Measurements from ENCODE around the gene FRMPD4. TPM values are rescaled to one million over a fixed set of nuclear protein-coding genes. Genes with fewer than 3 reads are reported as not detected.

Gene FRMPD4
- total RNA-seq, 1 donor from 2014 or later: 1.2 TPM

GRCh38 chrX:12263211-12263610, 124.9 kb downstream of the FRMPD4 start:
- intact Hi-C loops (cut with DNase I): no loop called here
- ATAC-seq: no peak

GRCh38 chrX:12269484-12269883, 131.2 kb downstream of the FRMPD4 start:
- intact Hi-C loops (cut with DNase I): no loop called here
- no peak for ATAC-seq
- DNase-seq (ENCODE audit: missing footprints): no peak

More at GRCh38 chrX:12263211-12263610, 124.9 kb downstream of the FRMPD4 start:
- DNase-seq (ENCODE audit: missing footprints): no peak

GRCh38 chrX:12278151-12278550, 139.9 kb downstream of the FRMPD4 start:
- intact Hi-C loops (cut with DNase I): no loop called here
- DNase-seq (ENCODE audit: missing footprints): no peak
- ATAC-seq: no peak

GRCh38 chrX:12282991-12283390, 144.7 kb downstream of the FRMPD4 start:
- ATAC-seq (no peak), DNase-seq (ENCODE audit: missing footprints) (no peak)
- intact Hi-C loops (cut with DNase I): no loop called here

- ATAC-seq (no peak), DNase-seq (ENCODE audit: missing footprints) (no peak)
- intact Hi-C loops (cut with DNase I): no loop called here
Measured at GRCh38 chrX:12292996-12293765, 154.9 kb downstream of the FRMPD4 start.

GRCh38 chrX:12297353-12297752, 159.1 kb downstream of the FRMPD4 start:
- intact Hi-C loops (cut with DNase I): no loop called here
- ATAC-seq: no peak
- no peak for DNase-seq (ENCODE audit: missing footprints)

GRCh38 chrX:12301288-12301687, 163.0 kb downstream of the FRMPD4 start:
- intact Hi-C loops (cut with DNase I): no loop called here
- ATAC-seq: no peak

GRCh38 chrX:12304261-12304660, 166.0 kb downstream of the FRMPD4 start:
- no peak for ATAC-seq
- no peak for DNase-seq (ENCODE audit: missing footprints)
- intact Hi-C loops (cut with DNase I): no loop called here

More at GRCh38 chrX:12301288-12301687, 163.0 kb downstream of the FRMPD4 start:
- DNase-seq (ENCODE audit: missing footprints): no peak

- DNase-seq (ENCODE audit: missing footprints) (no peak), ATAC-seq (no peak)
- intact Hi-C loops (cut with DNase I): no loop called here
Measured at GRCh38 chrX:12307961-12308360, 169.7 kb downstream of the FRMPD4 start.

- intact Hi-C loops (cut with DNase I): no loop called here
- DNase-seq (ENCODE audit: missing footprints) (no peak), ATAC-seq (peak; percentile 60)
Measured at GRCh38 chrX:12308420-12308819, 170.1 kb downstream of the FRMPD4 start.

GRCh38 chrX:12309040-12309743, 170.9 kb downstream of the FRMPD4 start:
- no peak for DNase-seq (ENCODE audit: missing footprints)
- no peak for ATAC-seq
- intact Hi-C loops (cut with DNase I): no loop called here

GRCh38 chrX:12309744-12310076, 171.4 kb downstream of the FRMPD4 start:
- DNase-seq (ENCODE audit: missing footprints) (no peak), ATAC-seq (no peak)
- intact Hi-C loops (cut with DNase I): no loop called here

GRCh38 chrX:12314651-12315050, 176.4 kb downstream of the FRMPD4 start:
- intact Hi-C loops (cut with DNase I): no loop called here

GRCh38 chrX:12315526-12315925, 177.3 kb downstream of the FRMPD4 start:
- ATAC-seq (no peak), DNase-seq (ENCODE audit: missing footprints) (no peak)
- intact Hi-C loops (cut with DNase I): no loop called here

More at GRCh38 chrX:12314651-12315050, 176.4 kb downstream of the FRMPD4 start:
- ATAC-seq (no peak), DNase-seq (ENCODE audit: missing footprints) (no peak)

GRCh38 chrX:12319003-12319519, 180.8 kb downstream of the FRMPD4 start:
- ATAC-seq (no peak), DNase-seq (ENCODE audit: missing footprints) (no peak)
- intact Hi-C loops (cut with DNase I): no loop called here

- no peak for ATAC-seq
- intact Hi-C loops (cut with DNase I): no loop called here
- no peak for DNase-seq (ENCODE audit: missing footprints)
Measured at GRCh38 chrX:12319992-12320391, 181.7 kb downstream of the FRMPD4 start.

- intact Hi-C loops (cut with DNase I): no loop called here
- ATAC-seq (no peak), DNase-seq (ENCODE audit: missing footprints) (no peak)
Measured at GRCh38 chrX:12322031-12322430, 183.8 kb downstream of the FRMPD4 start.

GRCh38 chrX:12325171-12325570, 186.9 kb downstream of the FRMPD4 start:
- intact Hi-C loops (cut with DNase I): no loop called here
- DNase-seq (ENCODE audit: missing footprints) (no peak), ATAC-seq (no peak)

- intact Hi-C loops (cut with DNase I): no loop called here
- DNase-seq (ENCODE audit: missing footprints) (no peak), ATAC-seq (no peak)
Measured at GRCh38 chrX:12327836-12328235, 189.6 kb downstream of the FRMPD4 start.

- intact Hi-C loops (cut with DNase I): no loop called here
- DNase-seq (ENCODE audit: missing footprints) (no peak), ATAC-seq (no peak)
Measured at GRCh38 chrX:12329476-12329875, 191.2 kb downstream of the FRMPD4 start.
